K562 (cell line): ENCODE data around the gene ABCB9. TPM values are rescaled to one million over a fixed set of nuclear protein-coding genes. Genes with fewer than 3 reads are reported as not detected.

ENCODE experiments used
- CREBBP ChIP-seq: IDR thresholded peaks from one replicate; pipeline ENCODE4 v1.6.1; 2012; ENCODE audit warnings: low read depth, mild to moderate bottlenecking, control low read depth, inconsistent platforms, low read length
- EHMT2 ChIP-seq: fragments of 450-650 bp; IDR thresholded peaks from 2 replicates; pipeline ENCODE4 v1.6.1; 2018; ENCODE audit warnings: antibody characterized with exemption
- ESRRB ChIP-seq: fragments of 250-450 bp; sonication (Bioruptor Pico); IDR thresholded peaks from 2 replicates; pipeline ENCODE4 v1.5.0; 2020; ENCODE audit warnings: mild to moderate bottlenecking, moderate library complexity, borderline replicate concordance
- FIP1L1 ChIP-seq: fragments of 200-400 bp; formaldehyde crosslinking; IDR thresholded peaks from 2 replicates; pipeline ENCODE4 v1.6.1; 2018; ENCODE audit warnings: mild to moderate bottlenecking, low read depth, low read length; ENCODE audit not compliant: poor library complexity, severe bottlenecking
- GABPA ChIP-seq: fragments of 200-800 bp; sonication (Bioruptor generic); conservative IDR thresholded peaks from 2 replicates; pipeline ENCODE4 v1.6.1; 2016; ENCODE audit warnings: low read depth, missing genetic modification characterization, missing compliant biosample characterization
- HBP1 ChIP-seq: fragments of 450-650 bp; formaldehyde crosslinking; IDR thresholded peaks from 2 replicates; pipeline ENCODE4 v1.4.0; 2022; ENCODE audit warnings: missing genetic modification characterization
- HMG20B ChIP-seq: fragments of 250-450 bp; sonication (Bioruptor Pico); IDR thresholded peaks from 2 replicates; pipeline ENCODE4 v1.5.0; 2021; ENCODE audit warnings: mild to moderate bottlenecking
- HNRNPLL ChIP-seq: fragments of 200-400 bp; formaldehyde crosslinking; IDR thresholded peaks from 2 replicates; pipeline ENCODE4 v1.6.1; 2017; ENCODE audit warnings: low read length, low read depth, mild to moderate bottlenecking; ENCODE audit not compliant: poor library complexity, severe bottlenecking
- L3MBTL2 ChIP-seq: fragments of 450-650 bp; IDR thresholded peaks from 2 replicates; pipeline ENCODE4 v1.6.1; 2016; ENCODE audit warnings: mild to moderate bottlenecking, moderate library complexity
- LEF1 ChIP-seq: fragments of 450-650 bp; IDR thresholded peaks from 2 replicates; pipeline ENCODE4 v1.6.1; 2016; ENCODE audit warnings: mild to moderate bottlenecking
- MTA2 ChIP-seq: fragments of 450-650 bp; IDR thresholded peaks from 2 replicates; pipeline ENCODE4 v1.6.1; 2016; ENCODE audit warnings: low read depth
- NCOR1 ChIP-seq: fragments of 450-650 bp; IDR thresholded peaks from 2 replicates; pipeline ENCODE4 v1.6.1; 2016; ENCODE audit warnings: mild to moderate bottlenecking, moderate library complexity
- NEUROD1 ChIP-seq: fragments of 150-350 bp; IDR thresholded peaks from 2 replicates; pipeline ENCODE4 v1.6.1; 2014; ENCODE audit warnings: borderline replicate concordance, low read length, low read depth; ENCODE audit not compliant: partially characterized antibody
- NFIX ChIP-seq: fragments of 250-450 bp; sonication (Bioruptor Pico); IDR thresholded peaks from 2 replicates; pipeline ENCODE4 v1.4.0; 2020; ENCODE audit warnings: low read depth, mild to moderate bottlenecking, moderate library complexity
- POLR2AphosphoS5 ChIP-seq: IDR thresholded peaks from 2 replicates; pipeline ENCODE4 v1.6.1; 2011; ENCODE audit warnings: mild to moderate bottlenecking, low read depth, low read length, moderate library complexity; ENCODE audit not compliant: control insufficient read depth, insufficient read depth
- POLR2G ChIP-seq: fragments of 200-400 bp; formaldehyde crosslinking; IDR thresholded peaks from 2 replicates; pipeline ENCODE4 v1.6.1; 2017; ENCODE audit warnings: low read depth, mild to moderate bottlenecking, antibody characterized with exemption, low read length, moderate library complexity
- RBFOX2 ChIP-seq: fragments of 200-400 bp; formaldehyde crosslinking; IDR thresholded peaks from 2 replicates; pipeline ENCODE4 v1.6.1; 2017; ENCODE audit warnings: low read depth, mild to moderate bottlenecking, low read length, moderate library complexity
- TCF15 ChIP-seq: fragments of 250-450 bp; sonication (Bioruptor Pico); IDR thresholded peaks from 2 replicates; pipeline ENCODE4 v1.8.0; 2022; ENCODE audit warnings: moderate library complexity, mild to moderate bottlenecking, inconsistent platforms
- U2AF1 ChIP-seq: fragments of 200-400 bp; formaldehyde crosslinking; optimal IDR thresholded peaks from 2 replicates; pipeline ENCODE3; 2017; ENCODE audit warnings: mild to moderate bottlenecking, low read depth, low read length, moderate library complexity
- ZC3H4 ChIP-seq: sonication (generic); formaldehyde crosslinking; IDR thresholded peaks from 2 replicates; pipeline ENCODE4 v1.9.0; 2021; ENCODE audit warnings: missing genetic modification reagents, borderline replicate concordance
- ZNF197 ChIP-seq: fragments of 200-800 bp; sonication (Bioruptor generic); IDR thresholded peaks from 2 replicates; pipeline ENCODE4 v1.6.1; 2016; ENCODE audit warnings: low read depth, missing genetic modification characterization, missing compliant biosample characterization
- ZNF280A ChIP-seq: fragments of 450-650 bp; IDR thresholded peaks from 2 replicates; pipeline ENCODE4 v1.6.1; 2018; ENCODE audit warnings: mild to moderate bottlenecking, low read depth; ENCODE audit not compliant: partially characterized antibody
- ZNF586 ChIP-seq: fragments of 450-650 bp; formaldehyde crosslinking; conservative IDR thresholded peaks from 2 replicates; pipeline ENCODE4 v1.4.0; 2020; ENCODE audit warnings: mild to moderate bottlenecking, moderate library complexity
- polyA plus RNA-seq, 8 experiments: library from polyadenylated mRNA; depleted of rRNA in 4 of 8; stranded (reverse) in 5 of 8; unstranded in 3 of 8; fragments of >200 nt; fragmentation: Nextera tagmentation in 2 of 8; fragmentation: Illumina TruSeq in 1 of 8; extraction: Ambion mirVana in 2 of 8; extraction: Trizol in 1 of 8; gene quantifications; 2 replicates each; pipeline versions ENCODE4 v1.2.1 to v1.2.3, GENCODE V29; 2011 to 2014; ENCODE audit warnings: inconsistent platforms in 1 of 8, missing spikeins in 1 of 8
- total RNA-seq, 7 experiments: library from RNA; depleted of rRNA in 6 of 7; stranded (reverse); fragments of >200 nt in 6 of 7; fragmentation: Illumina TruSeq in 2 of 7; extraction: Trizol in 2 of 7; gene quantifications; 2 replicates each; pipeline versions ENCODE4 v1.2.1 to v1.2.3, GENCODE V29; 2011 to 2021; ENCODE audit warnings: low replicate concordance in 1 of 7
- TF ChIP-seq, protein P1 (sequence below): sonication (generic); formaldehyde crosslinking; IDR thresholded peaks from 2 replicates; pipeline ENCODE4 v1.9.0; 2022; ENCODE audit warnings: mild to moderate bottlenecking, missing genetic modification reagents

The ABCB9 gene
- total and polyA plus RNA-seq, 9 of the 15 experiments (the other 6 are each of a cell fraction or from before 2014, with no cell fraction given) = 0.20 to 12.6 (median 6.2) TPM

GRCh38 chr12:122981587-122982476, 15.6 kb upstream of the ABCB9 start (continued):
- no peak for TF ChIP-seq HBP1 (CRISPR knock-in tag)
- TF ChIP-seq POLR2G = peak; percentile 62
- TF ChIP-seq U2AF1 = no peak
- no peak for TF ChIP-seq ESRRB
- no peak for TF ChIP-seq L3MBTL2
- TF ChIP-seq ZNF280A = no peak
- no peak for TF ChIP-seq ZNF586 (CRISPR knock-in tag)
- no peak for TF ChIP-seq TCF15 (CRISPR knock-in tag)
- TF ChIP-seq HNRNPLL = no peak
- TF ChIP-seq ZNF197 (CRISPR knock-in tag) = no peak
- 0 out of 2 replicates have a peak, but pooled peaks have one; percentile 21 for TF ChIP-seq ZC3H4 (CRISPR knock-in tag)
- TF ChIP-seq GABPA = no peak
- TF ChIP-seq NCOR1 = no peak
- TF ChIP-seq MTA2 = no peak
- no peak for TF ChIP-seq NEUROD1
- TF ChIP-seq HMG20B (CRISPR knock-in tag) = no peak
- TF ChIP-seq FIP1L1 = peak; percentile 34
- TF ChIP-seq EHMT2 = no peak
- TF ChIP-seq POLR2AphosphoS5 = peak; percentile 29; the same call in 1 of the 2 replicates
- no peak for TF ChIP-seq NFIX (CRISPR knock-in tag)
- TF ChIP-seq CREBBP = no peak
- TF ChIP-seq LEF1 = no peak
- TF ChIP-seq RBFOX2 = peak; percentile 26
- TF ChIP-seq, protein P1, sequence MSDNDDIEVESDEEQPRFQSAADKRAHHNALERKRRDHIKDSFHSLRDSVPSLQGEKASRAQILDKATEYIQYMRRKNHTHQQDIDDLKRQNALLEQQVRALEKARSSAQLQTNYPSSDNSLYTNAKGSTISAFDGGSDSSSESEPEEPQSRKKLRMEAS (CRISPR knock-in tag) = no peak
